Activated CD4-positive, alpha-beta T cell treated with anti-CD3 and anti-CD28 coated beads for 48 hours (primary cell): ENCODE data around the gene IER2.
"Not testable (repeated sequence)": the region's sequence is repeated elsewhere in the genome, so short reads cannot be mapped to it uniquely, and the experiment has no call there.

Source experiments
- DNase-seq: peaks from one replicate; pipeline ENCODE4 v3.0.0-alpha.2; 2020

Gene IER2

DNA sequence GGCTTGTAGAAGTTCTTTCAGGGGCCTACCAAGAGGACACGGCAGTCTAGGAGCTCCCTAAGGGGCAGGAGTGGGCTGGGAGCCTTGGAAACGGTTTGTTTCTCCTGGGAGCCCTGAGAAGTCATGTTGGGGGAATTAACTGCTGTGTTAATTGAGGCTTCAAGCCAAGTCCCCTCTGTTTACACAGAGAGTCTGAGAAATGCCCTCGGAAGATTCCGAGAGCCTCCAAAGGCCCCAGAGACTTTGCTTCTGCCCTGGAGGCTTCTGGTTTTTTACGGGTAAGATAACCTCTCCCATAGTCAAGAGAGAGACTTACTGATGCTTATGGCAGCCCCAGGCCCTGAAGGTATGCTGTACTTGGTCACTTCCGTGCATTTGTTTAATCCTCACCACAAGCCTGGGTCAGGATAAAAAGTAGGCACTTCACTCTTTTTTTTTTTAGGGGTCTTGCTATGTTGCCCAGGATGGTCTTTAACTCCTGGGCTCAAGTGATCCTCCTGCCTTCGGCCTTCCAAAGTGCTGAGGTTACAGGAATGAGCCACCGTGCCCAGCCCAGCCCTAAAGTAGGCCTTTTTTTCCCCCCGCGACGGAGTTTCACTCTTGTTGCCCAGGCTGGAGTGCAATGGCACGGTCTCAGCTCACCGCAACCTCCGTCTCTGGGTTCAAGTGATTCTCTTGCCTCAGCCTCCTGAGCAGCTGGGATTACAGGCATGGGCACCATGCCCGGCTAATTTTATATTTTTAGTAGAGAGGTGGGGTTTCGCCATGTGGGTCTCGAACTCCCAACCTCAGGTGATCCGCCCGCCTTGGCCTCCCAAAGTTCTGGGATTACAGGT, 15.2 kb downstream of the IER2 start:
- no peak for DNase-seq

DNA sequence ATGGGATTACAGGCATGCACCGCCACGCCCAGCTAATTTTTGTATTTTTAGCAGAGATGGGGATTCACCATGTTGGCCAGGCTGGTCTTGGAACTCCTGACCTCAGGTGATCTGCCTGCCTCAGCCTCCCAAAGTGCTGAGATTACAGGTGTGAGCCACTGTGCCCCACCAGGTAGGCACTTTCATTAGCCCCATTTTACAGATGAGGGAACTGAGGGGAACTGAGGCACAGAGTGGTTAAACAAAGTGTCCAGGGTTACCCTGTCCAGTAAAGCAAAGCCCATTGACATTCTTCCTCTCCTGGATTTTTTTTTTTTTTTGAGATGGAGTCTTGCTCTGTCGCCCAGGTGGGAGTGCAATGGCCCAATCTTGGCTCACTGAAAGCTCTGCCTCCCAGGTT, 15.9 kb downstream of the IER2 start:
- DNase-seq: not testable (repeated sequence)

DNA sequence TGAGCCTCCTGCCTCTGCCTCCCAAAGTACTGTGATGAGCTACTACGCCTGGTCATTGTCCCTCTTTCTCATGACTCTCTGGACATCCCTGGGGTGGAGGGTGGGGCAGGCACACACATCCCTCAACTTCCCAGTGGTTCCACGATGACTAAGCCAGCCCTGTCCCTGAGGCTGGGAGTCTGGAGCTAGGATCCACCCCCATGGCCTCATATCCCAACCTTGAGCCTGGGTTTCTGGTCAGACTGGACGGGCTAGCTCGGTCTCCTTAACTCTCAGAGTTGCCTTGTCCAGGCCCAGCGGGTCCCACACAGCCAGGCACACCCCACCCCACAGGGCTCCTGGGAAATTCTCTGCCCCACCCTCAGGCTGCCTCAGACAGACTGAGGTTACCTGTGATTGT, 19.6 kb downstream of the IER2 start:
- no peak for DNase-seq

DNA sequence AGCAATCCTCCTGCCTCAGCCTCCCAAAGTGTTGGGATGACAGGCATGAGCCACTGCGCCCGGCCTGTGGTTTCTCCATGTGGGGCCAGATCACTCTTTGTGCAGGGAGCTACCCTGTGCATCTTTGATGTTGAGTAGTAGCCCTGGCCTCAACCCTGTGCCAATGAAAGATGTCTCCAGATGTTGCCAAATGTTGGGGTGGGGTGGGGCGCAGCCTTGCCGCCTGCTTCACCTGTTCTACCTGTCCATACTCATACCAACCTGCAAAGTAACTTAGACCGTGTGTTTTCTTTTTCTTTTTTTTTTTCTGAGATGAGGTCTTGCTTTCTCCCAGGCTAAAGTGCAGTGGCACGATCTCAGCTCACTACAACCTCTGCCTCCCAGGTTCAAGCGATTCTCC, 20.9 kb downstream of the IER2 start:
- DNase-seq: no peak

DNA sequence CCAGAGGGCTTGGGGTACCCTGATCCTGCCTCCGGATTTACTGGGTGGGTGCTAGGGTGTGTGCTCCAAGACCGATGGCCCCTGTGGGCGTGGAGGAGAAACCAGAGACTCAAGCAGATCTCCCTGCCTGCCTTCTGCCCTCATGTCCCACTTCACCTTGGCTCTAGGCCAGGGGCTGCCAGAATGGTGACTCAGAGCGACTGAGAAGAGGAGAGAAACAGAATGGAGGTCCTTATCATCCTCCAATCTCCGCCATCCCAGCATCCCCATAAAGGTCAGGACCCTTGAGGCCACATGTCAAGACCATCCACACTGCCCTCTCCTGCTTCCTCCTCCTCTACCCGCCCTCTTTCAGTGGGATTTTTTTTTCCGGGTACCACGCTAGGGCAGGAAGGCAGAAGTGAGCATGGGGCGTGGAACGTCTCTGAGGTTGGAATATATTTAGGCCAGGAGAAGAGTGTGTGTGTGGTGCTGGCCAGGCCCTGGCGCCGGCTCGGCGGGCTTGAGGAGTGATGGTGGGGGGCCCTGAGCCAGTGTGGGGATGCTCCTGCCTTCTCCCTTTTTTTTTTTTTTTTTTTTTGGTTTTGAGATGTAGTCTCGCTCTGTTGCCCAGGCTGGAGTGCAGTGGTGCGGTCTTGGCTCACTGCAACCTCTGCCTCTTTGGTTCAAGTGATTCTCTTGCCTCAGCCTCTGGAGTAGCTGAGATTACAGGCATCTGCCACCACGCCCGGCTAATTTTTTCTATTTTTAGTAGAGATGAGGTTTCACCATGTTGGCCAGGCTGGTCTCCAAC, 22.3 kb downstream of the IER2 start:
- DNase-seq: peak; percentile 89

DNA sequence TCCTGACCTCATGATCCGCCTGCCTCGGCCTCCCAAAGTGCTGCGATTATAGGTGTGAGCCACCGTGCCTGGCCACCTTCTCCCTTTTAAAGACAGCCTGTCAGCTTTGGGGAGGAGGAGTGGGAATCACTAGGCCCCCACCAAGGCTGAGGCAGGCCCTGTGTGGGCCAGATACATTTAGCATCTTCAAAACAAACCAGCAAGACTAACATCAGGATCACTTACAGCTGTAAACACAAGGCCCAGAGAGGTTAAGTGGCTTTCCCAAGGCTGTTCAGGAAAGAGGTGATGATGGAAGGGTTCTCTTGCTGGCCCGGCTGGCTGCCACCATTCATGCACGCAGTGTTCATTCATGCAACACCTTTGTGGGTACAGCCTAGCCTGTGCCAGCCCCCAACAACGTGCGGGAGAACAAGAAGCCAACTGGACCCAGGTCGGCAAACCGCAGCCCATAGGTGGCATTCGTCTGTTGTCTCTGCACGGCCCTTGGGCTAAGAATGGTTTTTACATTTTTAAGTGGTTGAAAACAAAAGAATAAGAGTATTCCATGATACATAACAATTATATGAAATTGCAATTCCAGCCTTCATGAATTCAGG, 23.0 kb downstream of the IER2 start:
- no peak for DNase-seq

DNA sequence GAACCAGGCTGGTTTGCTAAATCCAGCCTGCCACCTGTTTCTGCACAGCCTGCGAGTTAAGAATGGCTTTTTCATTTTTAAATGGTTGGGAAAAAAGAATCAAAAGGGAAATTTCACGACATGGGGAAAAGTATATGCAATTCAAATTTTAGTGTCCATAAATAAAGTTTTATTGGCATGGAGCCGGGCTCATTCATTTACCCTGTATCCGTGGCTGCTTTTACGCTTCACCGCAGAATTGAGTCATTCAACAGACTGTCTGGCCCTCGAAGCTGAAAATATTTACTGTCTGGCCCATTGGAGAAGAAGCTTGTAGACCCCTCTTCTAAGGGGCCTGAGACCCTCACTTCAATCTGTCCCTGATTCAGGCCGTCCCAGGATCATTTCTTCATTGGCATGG, 26.1 kb downstream of the IER2 start:
- DNase-seq: no peak

DNA sequence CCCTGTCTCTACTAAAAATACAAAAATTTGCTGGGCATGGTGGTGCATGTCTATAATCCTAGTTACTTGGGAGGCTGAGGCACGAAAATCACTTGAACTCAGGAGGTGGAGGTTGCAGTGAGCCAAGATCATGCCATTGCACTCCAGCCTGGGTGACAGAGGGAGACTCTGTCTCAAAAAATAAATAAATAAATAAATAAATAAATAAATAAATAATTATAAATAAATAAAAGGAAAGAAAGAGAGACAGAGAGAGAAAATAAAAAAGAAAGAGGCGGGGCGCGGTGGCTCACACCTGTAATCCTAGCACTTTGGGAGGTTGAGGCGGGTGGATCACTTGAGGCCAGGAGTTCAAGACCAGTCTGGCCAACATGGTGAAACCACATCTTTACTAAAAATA, 27.4 kb downstream of the IER2 start:
- not testable (repeated sequence) for DNase-seq

DNA sequence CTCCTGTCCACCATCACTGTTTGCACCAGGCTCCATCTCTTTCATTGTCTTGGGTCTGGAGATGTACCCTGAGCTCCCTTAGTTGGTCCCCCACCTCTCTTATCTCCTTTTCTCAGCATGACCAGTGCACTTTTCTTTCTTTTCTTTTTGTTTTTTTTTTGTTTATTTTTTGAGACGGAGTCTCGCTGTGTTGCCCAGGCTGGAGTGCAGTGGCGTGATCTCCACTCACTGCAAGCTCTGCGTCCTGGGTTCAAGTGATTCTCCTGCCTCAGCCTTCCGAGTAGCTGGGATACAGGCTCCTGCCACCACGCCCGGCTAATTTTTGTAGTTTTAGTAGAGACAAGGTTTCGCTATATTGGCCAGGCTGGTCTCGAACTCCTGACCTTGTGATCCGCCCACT, 28.1 kb downstream of the IER2 start:
- not testable (repeated sequence) for DNase-seq

DNA sequence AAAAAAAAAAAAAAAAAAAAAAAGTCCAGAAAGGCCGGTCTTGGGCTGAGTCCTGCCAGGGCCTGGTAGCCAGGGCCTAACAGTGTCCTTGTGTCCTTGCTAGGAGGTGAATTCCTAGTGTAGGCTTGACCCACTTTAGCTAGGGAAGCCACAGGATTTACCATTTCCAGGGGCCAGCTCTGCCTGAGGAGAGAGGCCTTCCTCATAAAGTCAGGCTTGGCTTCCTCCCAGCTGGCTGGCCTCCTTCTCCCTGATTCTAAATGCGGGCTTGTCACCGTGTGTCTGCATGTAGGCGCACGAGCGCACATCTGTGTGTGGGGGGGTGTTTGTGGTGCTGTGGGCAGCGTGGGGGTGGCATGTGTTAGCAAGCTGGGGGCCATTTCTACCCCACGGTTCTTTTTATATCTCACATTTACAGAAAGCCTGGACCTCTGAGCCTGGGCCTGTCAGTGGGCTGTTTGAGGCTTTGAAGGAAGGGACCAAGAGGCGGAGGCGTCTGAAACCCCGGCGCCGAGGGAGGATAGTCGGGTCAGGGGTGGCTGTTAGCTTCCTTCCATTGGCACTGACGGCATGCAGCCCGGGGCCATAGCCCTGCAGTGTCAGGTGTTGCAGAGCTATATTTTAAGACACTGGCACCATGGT, 31.7 kb downstream of the IER2 start:
- DNase-seq: peak; percentile 45

DNA sequence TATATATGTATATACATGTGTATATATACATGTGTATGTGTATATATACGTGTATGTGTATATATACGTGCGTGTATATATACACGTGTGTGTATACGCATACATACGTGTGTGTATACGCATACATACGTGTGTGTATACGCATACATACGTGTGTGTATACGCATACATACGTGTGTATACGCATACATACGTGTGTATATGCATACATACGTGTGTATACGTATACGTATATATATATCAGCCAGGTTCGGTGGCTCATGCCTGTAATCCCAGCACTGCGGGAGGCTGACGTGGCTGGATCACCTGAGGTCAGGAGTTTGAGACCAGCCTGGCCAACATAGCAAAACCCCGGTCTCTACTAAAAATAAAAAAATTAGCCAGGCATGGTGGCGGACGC, 34.7 kb downstream of the IER2 start:
- DNase-seq: not testable (repeated sequence)

DNA sequence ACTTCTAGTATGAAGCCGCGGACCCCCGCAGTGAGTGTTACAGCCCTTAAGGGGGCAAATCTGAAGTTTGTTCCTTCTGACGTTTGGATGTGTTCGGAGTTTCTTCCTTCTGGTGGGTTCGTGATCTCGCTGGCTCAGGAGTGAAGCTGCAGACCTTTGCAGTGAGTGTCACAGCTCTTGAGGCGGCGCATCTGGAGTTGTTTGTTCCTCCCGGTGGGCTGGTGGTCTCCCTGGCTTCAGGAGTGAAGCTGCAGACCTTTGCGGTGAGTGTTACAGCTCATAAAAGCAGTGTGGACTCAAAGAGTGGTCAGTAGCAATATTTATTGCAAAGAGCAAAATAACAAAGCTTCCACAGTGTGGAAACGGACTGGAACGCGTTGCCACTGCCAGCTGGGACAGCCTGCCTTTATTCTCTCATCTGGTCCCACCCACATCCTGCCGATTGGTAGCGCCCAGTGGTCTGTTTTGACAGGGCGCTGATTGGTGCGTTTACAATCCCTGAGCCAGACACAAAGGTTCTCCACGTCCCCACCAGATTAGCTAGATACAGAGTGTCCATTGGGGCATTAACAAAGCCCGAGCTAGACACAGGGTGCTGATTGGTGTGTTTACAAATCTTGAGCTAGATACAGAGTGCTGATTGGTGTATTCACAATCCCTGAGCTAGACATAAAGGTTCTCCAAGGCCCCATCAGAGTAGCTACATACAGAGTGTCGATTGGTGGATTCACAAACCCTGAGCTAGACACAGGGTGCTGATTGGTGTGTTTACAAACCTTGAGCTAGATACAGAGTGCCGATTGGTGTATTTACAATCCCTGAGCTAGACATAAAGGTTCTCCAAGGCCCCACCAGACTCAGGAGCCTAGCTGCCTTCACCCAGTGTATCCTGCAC, 35.8 kb downstream of the IER2 start:
- not testable (repeated sequence) for DNase-seq

DNA sequence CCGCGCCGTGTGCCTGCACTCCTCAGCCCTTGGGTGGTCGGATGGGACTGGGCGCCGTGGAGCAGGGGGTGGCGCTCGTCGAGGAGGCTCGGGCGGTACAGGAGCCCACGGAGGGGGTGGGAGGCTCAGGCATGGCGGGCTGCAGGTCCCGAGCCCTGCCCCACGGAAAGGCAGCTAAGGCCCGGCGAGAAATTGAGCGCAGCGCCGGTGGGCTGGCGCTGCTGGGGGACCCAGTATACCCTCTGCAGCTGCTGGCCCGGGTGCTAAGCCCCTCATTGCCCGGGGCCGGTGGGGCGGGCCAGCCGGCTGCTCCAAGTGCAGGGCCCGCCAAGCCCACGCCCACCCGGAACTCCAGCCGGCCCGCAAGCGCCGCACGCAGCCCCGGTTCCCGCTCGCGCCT, 36.5 kb downstream of the IER2 start:
- not testable (repeated sequence) for DNase-seq

DNA sequence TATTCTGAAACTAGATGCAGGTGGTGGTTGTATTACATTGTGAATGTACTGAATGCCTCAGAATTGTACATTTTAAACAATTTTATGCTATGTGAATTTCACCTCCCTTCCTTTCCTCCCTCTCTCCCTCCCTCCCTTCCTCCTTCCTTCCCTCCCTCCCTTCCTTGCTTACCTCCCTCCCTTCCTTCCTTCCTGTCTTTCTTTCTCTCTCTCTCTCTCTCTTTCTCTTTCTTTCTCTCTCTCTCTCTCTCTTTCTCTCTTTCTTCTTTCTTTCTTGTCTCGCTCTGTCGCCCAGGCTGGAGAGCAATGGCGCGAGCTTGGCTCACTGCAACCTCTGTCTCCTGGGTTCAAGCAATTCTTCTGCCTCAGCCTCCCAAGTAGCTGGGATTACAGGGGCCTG, 37.2 kb downstream of the IER2 start:
- DNase-seq: no peak

DNA sequence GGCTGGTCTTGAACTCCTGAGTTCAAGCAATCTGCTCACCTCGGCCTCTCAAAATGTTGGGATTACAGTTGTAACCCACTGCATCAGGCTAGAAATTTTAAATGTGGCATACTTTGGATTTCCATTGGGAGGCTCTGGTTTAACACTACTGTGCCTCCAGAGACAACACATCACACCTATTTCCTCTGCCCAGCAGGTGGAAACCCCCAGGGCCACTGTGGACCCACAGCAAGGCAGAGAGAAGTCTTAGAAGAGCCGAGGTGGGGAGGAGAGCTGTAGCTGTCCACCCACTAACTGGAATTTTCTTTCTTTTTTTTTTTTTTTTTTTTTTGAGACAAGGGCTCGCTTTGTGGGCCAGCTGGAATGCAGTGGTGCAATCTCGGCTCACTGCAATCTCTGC, 39.4 kb downstream of the IER2 start:
- no peak for DNase-seq

DNA sequence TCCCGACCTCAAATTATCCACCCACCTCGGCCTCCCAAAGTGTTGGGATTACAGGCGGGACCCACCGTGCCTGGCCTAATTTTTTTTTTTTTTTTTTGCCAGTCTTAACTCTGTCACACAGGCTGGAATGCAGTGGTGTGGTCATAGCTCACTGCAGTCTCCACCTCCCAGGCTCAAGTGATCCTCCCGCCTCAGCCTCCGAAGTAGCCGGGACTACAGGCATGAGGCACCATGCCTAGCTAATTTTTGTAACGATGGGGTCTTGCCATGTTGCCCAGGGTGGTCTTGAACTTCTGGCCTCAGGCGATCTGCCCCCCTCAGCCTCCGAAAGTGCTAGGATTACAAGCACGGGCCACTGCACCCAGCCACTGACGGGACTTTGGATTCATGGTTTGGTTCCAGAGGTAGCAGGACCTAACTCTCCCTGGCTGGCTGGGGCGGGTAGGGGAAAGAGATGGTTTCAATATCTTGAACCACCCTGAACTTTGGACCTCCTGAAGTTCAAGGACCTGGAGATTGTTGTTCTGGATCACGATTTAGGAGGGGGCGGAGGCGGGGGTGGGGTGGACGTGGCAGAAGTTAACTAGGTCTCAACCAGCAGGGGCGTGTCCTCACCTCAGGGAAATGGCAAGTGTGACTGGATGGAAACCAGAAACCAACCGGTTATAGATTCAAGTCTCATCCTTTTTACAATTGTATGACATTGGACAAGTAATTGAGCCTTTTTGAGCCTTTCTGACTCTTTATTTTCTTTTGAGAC, 40.8 kb downstream of the IER2 start:
- DNase-seq: peak; percentile 66

DNA sequence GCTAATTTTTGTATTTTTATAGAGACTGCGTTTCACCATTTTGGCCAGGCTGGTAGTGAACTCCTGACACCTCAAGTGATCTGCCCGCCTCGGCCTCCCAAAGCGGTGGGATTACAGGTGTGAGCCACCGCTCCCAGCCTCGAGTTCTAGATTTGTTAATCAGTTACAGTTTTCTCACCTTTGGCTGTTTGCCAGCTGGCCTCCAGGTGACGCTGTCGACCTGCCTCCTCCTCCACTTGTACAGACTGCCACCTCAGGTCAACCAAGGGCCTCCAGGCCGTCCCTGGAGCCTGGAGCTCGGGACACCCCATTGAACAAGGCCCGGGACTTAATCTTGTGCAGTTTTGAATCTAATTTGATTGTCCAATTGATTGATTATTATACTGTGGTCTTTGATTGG, 45.5 kb downstream of the IER2 start:
- DNase-seq: peak; percentile 72

DNA sequence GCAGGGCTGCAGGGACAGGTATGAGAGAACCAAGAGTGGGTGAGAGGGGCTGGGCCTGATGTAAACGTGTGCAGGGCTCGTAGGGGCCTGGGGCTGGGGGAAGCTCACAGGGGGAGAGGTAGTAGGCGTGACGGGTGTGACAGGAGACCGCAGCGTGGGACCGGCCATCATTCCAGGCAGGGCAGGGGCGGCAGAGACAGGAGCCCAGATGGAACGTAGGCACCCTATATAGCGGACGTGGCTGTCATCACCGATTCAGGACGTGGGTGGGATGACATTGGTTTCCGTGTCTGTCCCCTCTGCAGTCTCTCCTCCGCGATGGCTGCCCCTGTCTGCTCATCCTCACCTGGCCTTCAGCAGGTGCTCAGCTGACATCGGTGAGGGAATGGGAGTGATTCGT, 48.4 kb downstream of the IER2 start:
- DNase-seq: no peak

DNA sequence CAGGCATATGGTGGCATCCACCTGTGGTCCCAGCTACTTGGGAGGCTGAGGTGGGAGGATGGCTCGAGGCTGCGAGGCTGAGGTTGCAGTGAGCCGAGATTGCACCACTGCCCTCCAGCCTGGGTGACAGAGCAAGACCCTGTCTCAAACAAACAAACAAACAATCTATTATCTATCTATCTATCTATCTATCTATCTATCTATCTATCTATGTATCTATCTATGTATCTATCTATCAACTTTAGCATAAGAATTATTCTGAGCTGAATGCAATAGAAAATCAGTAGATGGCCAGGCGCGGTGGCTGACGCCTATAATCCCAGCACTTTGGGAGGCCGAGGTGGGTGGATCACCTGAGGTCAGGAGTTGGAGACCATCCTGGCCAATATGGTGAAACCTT, 51.9 kb downstream of the IER2 start:
- not testable (repeated sequence) for DNase-seq
